SK-N-SH treated with all-trans-retinoic acid at 6 μM for 48 hours (cell line): Measurements from ENCODE around the gene MTMR3.

ENCODE experiments used
- ATAC-seq: fragments of 200-7000 bp; cut with Tn5 transposase; 3 replicates; pipeline ENCODE4 v1.9.1; 2020; ENCODE audit warnings: mild to moderate bottlenecking, moderate library complexity
- ARNTL ChIP-seq: fragments of 450-650 bp; formaldehyde crosslinking; IDR thresholded peaks from 2 replicates; pipeline ENCODE4 v1.5.0; 2020; ENCODE audit warnings: low read depth, mild to moderate bottlenecking, moderate library complexity, borderline replicate concordance
- BACH2 ChIP-seq: fragments of 250-450 bp; sonication (Bioruptor Pico); IDR thresholded peaks from 2 replicates; pipeline ENCODE4 v1.9.0; 2021; ENCODE audit warnings: mild to moderate bottlenecking, borderline replicate concordance
- CREB5 ChIP-seq: fragments of 250-450 bp; sonication (Bioruptor Pico); IDR thresholded peaks from 2 replicates; pipeline ENCODE4 v1.5.1; 2020; ENCODE audit warnings: low read depth, mild to moderate bottlenecking, moderate library complexity
- CSDC2 ChIP-seq: fragments of 250-450 bp; sonication (Bioruptor Pico); IDR thresholded peaks from 2 replicates; pipeline ENCODE4 v1.5.0; 2020; ENCODE audit warnings: mild to moderate bottlenecking, moderate library complexity
- CSRNP3 ChIP-seq: fragments of 250-450 bp; sonication (Bioruptor Pico); IDR thresholded peaks from 2 replicates; pipeline ENCODE4 v1.5.1; 2021; ENCODE audit warnings: mild to moderate bottlenecking, moderate library complexity
- ESRRG ChIP-seq: fragments of 250-450 bp; sonication (Bioruptor Pico); IDR thresholded peaks from 2 replicates; pipeline ENCODE4 v1.6.1; 2021; ENCODE audit warnings: mild to moderate bottlenecking
- GLIS3 ChIP-seq: fragments of 250-450 bp; sonication (Bioruptor Pico); IDR thresholded peaks from 2 replicates; pipeline ENCODE4 v1.5.0; 2020; ENCODE audit warnings: mild to moderate bottlenecking, moderate library complexity
- ISL1 ChIP-seq: fragments of 250-450 bp; sonication (Bioruptor Pico); IDR thresholded peaks from 2 replicates; pipeline ENCODE4 v2.1.2; 2022; ENCODE audit warnings: mild to moderate bottlenecking, moderate library complexity
- OSR1 ChIP-seq: fragments of 250-450 bp; sonication (Bioruptor Pico); IDR thresholded peaks from 2 replicates; pipeline ENCODE4 v1.8.0; 2022; ENCODE audit warnings: moderate library complexity, mild to moderate bottlenecking, inconsistent platforms
- PATZ1 ChIP-seq: fragments of 250-450 bp; sonication (Bioruptor Pico); IDR thresholded peaks from 2 replicates; pipeline ENCODE4 v1.8.0; 2020; ENCODE audit warnings: mild to moderate bottlenecking, moderate library complexity, borderline replicate concordance
- RARB ChIP-seq: fragments of 250-450 bp; sonication (Bioruptor Pico); IDR thresholded peaks from 2 replicates; pipeline ENCODE4 v1.8.0; 2021; ENCODE audit warnings: mild to moderate bottlenecking, moderate library complexity
- SNAI2 ChIP-seq: fragments of 250-450 bp; sonication (Bioruptor Pico); IDR thresholded peaks from 2 replicates; pipeline ENCODE4 v1.5.0; 2020; ENCODE audit warnings: mild to moderate bottlenecking, moderate library complexity
- TCF4 ChIP-seq: fragments of 250-450 bp; sonication (Bioruptor Pico); IDR thresholded peaks from 2 replicates; pipeline ENCODE4 v1.8.0; 2021; ENCODE audit warnings: mild to moderate bottlenecking, moderate library complexity, borderline replicate concordance
- TSHZ2 ChIP-seq: fragments of 250-450 bp; sonication (Bioruptor Pico); IDR thresholded peaks from 2 replicates; pipeline ENCODE4 v1.5.0; 2020; ENCODE audit warnings: mild to moderate bottlenecking, moderate library complexity
- ZC3H10 ChIP-seq: fragments of 250-450 bp; sonication (Bioruptor Pico); IDR thresholded peaks from 2 replicates; pipeline ENCODE4 v1.5.1; 2021; ENCODE audit warnings: mild to moderate bottlenecking, moderate library complexity
- ZFP3 ChIP-seq: fragments of 250-450 bp; sonication (Bioruptor Pico); IDR thresholded peaks from 2 replicates; pipeline ENCODE4 v1.5.0; 2020; ENCODE audit warnings: mild to moderate bottlenecking, moderate library complexity
- ZFP30 ChIP-seq: fragments of 450-650 bp; formaldehyde crosslinking; IDR thresholded peaks from 2 replicates; pipeline ENCODE4 v1.5.0; 2022; ENCODE audit warnings: mild to moderate bottlenecking, moderate library complexity
- ZNF565 ChIP-seq: fragments of 450-650 bp; formaldehyde crosslinking; conservative IDR thresholded peaks from 2 replicates; pipeline ENCODE4 v1.5.0; 2020; ENCODE audit warnings: low read depth, mild to moderate bottlenecking, moderate library complexity
- ZNF70 ChIP-seq: fragments of 450-650 bp; formaldehyde crosslinking; IDR thresholded peaks from 2 replicates; pipeline ENCODE4 v1.5.0; 2020; ENCODE audit warnings: mild to moderate bottlenecking, moderate library complexity
- ZNF8 ChIP-seq: fragments of 450-650 bp; formaldehyde crosslinking; IDR thresholded peaks from 2 replicates; pipeline ENCODE4 v1.5.0; 2020; ENCODE audit warnings: mild to moderate bottlenecking, moderate library complexity

The MTMR3 gene

GRCh38 chr22:29879753-29880152 lies 3.2 kb upstream of the MTMR3 start:
- no peak for ATAC-seq
- TF ChIP-seq RARB (CRISPR knock-in tag) (no peak), GLIS3 (CRISPR knock-in tag) (no peak), ZC3H10 (CRISPR knock-in tag) (no peak), CREB5 (CRISPR knock-in tag) (no peak), ZNF70 (CRISPR knock-in tag) (no peak), CSDC2 (CRISPR knock-in tag) (no peak), ISL1 (no peak)
- TF ChIP-seq, all 23 proteins: peak for 0

- TF ChIP-seq TSHZ2 (CRISPR knock-in tag): no peak
- peak; percentile 79 for ATAC-seq
These were observed 294 bp upstream of the MTMR3 start for GRCh38 chr22:29882716-29883044.

- TF ChIP-seq RARB (CRISPR knock-in tag) (no peak), ZNF8 (CRISPR knock-in tag) (no peak), OSR1 (CRISPR knock-in tag) (no peak), ZFP3 (CRISPR knock-in tag) (no peak), TCF4 (no peak), ESRRG (CRISPR knock-in tag) (no peak), ISL1 (no peak), SNAI2 (CRISPR knock-in tag) (no peak), ARNTL (CRISPR knock-in tag) (no peak), GLIS3 (CRISPR knock-in tag) (no peak), ZNF565 (CRISPR knock-in tag) (no peak), BACH2 (no peak), ZC3H10 (CRISPR knock-in tag) (no peak), PATZ1 (no peak)
- peak; percentile 38; the same call in 2 of the 3 replicates for ATAC-seq
These were observed 762 bp downstream of the MTMR3 start for GRCh38 chr22:29883775-29884097.

- no peak for ATAC-seq
- TF ChIP-seq ZFP30 (CRISPR knock-in tag) (no peak), SNAI2 (CRISPR knock-in tag) (no peak), ESRRG (CRISPR knock-in tag) (no peak), GLIS3 (CRISPR knock-in tag) (no peak), ISL1 (no peak), ZNF565 (CRISPR knock-in tag) (no peak), ZC3H10 (CRISPR knock-in tag) (no peak), CSRNP3 (CRISPR knock-in tag) (no peak), ZNF8 (CRISPR knock-in tag) (no peak), OSR1 (CRISPR knock-in tag) (no peak), TSHZ2 (CRISPR knock-in tag) (no peak), CSDC2 (CRISPR knock-in tag) (no peak), TCF4 (no peak), PATZ1 (no peak), ZNF70 (CRISPR knock-in tag) (no peak), BACH2 (no peak), CREB5 (CRISPR knock-in tag) (no peak), ARNTL (CRISPR knock-in tag) (no peak), RARB (CRISPR knock-in tag) (no peak)
These were observed 2.6 kb downstream of the MTMR3 start for GRCh38 chr22:29885610-29886009.
